HG03095 (cell line): ENCODE data around the gene KANK3.
A peak's percentile ranks its signal among the peaks of the same experiment; 100 is the strongest.
"Not testable (repeated sequence)": the region's sequence is repeated elsewhere in the genome, so short reads cannot be mapped to it uniquely, and the experiment has no call there.

Source experiments
- ATAC-seq: cut with Tn5 transposase; IDR thresholded peaks from one replicate; pipeline ENCODE4 v1.9.1; 2021; ENCODE audit warnings: moderate library complexity; ENCODE audit not compliant: unreplicated experiment

The KANK3 gene

GRCh38 chr19:8320564-8321066, 22.4 kb downstream of the KANK3 start:
- peak; percentile 2 for ATAC-seq

DNA sequence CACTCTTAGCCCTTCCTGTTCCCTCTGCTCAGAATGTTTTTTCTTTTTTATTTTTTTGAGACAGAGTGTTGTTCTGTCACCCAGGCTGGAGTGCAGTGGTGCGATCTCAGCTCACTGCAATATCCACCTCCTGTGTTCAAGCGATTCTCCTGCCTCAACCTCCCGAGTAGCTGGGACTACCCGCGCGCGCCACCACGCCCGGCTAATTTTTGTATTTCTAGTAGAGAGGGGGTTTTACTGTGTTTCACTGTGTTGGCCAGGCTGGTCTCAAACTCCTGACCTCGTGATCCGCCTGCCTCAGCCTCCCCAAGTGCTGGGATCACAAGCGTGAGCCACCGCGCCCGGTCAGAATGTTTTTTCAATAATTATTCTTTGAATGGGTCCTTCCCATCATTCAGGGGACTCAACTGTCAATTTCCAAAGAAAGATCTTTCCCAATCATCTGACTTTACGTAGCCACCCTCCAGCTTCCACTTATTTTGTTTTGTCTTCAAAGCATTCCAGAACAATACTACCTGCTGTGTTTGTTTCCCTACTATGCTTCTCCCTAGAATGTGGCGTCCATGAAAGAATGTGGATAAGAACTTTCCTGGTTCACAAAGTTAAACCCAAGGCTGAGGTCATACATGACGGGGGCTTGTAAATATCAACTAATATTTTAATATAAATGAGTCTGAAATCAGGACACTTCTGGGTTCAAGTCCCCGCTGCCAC, 23.1 kb downstream of the KANK3 start:
- no peak for ATAC-seq

GRCh38 chr19:8318835-8319234, 24.2 kb downstream of the KANK3 start:
- not testable (repeated sequence) for ATAC-seq

GRCh38 chr19:8316351-8317125, 26.5 kb downstream of the KANK3 start:
- no peak for ATAC-seq

- not testable (repeated sequence) for ATAC-seq
Measured at GRCh38 chr19:8314981-8315640, 28.0 kb downstream of the KANK3 start.

- no peak for ATAC-seq
Measured at GRCh38 chr19:8311461-8312260, 31.4 kb downstream of the KANK3 start.

DNA sequence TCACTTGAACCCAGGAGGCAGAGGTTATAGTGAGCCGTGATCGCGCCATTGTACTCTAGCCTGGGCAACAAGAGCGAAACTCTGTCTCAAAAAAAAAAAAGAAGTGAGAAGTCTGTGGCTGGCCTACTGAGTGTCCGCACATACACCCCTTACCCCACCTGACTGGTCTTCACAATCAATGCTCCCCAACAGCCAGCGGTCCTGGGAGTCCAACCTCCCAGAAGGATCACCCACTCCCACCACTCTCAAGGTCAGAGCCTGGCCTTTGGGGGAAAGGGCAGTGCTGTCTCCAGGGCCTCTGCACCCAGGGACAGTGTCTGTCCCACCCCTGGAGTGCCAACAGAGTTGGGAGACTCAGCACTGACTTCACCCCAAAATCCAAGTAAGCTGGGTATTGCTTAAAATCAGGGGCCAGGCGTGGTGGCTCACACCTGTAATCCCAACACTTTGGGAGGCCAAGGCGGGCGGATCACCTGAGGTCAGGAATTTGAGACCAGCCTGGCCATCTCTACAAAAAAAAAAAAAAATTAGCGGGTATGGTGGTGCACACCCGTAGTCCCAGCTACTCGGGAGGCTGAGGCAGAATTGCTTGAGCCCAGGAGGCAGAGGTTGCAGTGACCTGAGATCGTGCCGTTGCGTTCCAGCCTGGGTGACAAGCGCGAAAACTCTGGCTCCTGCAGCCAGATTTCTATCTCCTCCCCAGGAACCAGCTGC, 32.6 kb downstream of the KANK3 start:
- no peak for ATAC-seq

GRCh38 chr19:8308891-8309291, 34.2 kb downstream of the KANK3 start:
- ATAC-seq = no peak

DNA sequence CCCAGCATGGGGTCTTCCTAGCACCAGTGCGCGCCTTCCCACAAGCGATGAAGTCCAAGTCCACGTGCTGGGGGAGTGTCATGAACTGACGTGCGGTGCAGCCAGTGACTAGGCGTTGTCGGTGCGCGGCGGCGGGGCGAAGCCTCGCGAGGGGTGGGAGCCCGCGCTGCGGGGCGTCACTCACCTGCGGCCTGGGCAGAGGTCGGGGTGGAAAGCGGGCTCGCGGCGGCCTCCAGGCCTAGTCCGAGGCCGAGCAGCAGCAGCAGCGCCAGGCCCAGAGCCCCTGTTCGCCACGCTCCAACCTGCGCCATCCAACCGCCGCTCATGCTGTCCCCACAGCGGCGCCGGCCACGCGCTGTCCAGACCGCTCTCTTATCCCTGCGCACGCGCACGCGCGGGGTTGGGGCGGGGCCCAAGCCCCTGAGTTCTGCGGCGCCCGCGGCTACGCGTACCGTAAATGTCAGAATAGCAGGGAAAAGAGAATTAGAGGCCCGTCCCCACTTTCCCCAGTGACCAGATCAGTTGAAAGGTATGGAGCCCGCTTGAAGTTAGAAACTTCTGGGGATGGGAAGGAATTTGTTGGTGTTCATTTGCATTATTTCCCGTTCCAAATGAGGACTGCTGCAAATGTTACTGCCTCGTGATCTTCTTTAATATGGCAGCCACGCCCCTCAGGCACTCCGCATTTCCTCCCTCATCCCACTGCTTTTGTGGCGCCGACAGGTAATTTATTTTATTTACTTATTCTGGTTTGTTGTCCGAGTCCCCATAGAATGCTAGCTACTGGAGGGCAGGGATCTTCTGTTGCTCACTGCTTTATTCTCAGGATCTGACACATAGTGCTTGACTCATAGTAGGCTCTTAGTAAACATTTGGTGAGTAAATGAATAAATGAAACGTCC, 34.8 kb downstream of the KANK3 start, which contains the start of gene CD320:
Gene CD320, minus strand, starts transcription at position 394 of the 902 bp plus-strand sequence. Its CDS starts 68 bp downstream, at position 326.
- peak; percentile 71 for ATAC-seq

DNA sequence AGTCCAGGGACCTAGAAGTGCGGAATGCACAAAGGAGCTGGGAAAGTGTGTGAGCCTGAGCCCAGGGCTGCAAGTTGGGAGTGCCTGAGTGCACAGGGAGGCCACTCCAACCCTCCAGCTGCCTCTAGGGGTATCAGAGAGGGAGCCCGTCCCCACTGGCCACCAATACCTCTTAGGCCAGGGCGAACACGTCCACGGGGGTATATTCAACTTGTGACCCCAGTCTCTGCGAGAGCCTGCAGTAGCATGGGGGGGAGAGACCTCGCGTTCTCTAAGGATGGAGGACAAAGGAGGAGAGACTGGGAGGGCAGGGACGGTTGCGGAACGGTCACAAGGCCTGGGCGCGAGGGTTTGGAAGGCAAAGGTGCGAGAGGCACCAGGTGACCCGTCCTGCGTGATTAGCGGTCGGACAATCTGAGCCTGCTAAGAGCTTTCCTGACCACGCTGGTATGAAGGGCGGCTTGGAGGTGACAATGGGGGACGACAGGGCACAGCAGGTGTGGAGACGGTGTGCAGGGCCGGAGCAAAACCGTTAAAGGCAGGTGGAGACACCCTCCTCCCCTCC, 35.6 kb downstream of the KANK3 start:
- no peak for ATAC-seq

GRCh38 chr19:8306235-8307054, 36.6 kb downstream of the KANK3 start:
- ATAC-seq = no peak

GRCh38 chr19:8305798-8306197, 37.3 kb downstream of the KANK3 start:
- no peak for ATAC-seq

GRCh38 chr19:8304841-8305621, 38.0 kb downstream of the KANK3 start:
- ATAC-seq = no peak

DNA sequence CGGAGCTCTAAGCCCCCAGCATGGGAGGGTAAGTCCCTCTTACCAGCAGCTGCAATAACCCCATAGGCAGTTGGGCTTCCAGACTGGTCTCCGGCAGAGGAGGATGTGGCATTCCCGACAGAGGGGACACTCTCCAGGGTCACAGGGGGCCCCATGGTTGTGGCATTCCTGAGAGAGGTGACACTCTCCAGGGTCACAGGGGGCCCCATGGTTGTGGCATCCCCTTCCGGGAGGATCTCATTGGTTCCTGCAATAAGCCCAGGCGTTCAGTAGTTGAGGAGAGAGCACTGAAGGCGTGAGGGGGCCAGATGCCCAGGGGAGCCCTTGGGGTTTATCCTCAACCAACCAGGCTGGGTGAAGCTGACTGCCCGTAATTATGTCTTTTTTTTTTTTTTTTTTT, 40.3 kb downstream of the KANK3 start:
- ATAC-seq = no peak

DNA sequence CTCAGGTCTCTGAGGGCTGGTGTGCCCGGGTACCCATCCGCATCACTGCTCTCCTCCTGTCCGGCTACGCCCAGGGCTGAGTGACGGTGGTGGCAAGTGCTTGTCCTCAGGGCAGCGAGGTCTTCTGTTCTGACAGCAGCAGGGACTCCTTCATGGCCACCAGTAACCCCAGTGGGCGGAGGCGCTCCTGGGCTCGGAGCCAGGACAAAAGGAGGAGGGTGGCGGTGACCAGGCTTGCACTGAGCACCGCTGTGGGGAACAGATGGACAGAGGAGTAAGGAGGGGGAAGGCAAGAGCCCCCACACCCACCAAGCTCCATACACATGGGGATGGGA, 40.7 kb downstream of the KANK3 start:
- no peak for ATAC-seq

- ATAC-seq = not testable (repeated sequence)
Measured at GRCh38 chr19:8291337-8291736, 51.7 kb downstream of the KANK3 start.

GRCh38 chr19:8276508-8276907, 66.6 kb downstream of the KANK3 start:
- ATAC-seq = not testable (repeated sequence)
